Fibroblast of mammary gland (primary cell): ENCODE measurements around the gene POLR1C.
"Not testable (repeated sequence)": the region's sequence is repeated elsewhere in the genome, so short reads cannot be mapped to it uniquely, and the experiment has no call there.

Source experiments
- DNase-seq: peaks from one replicate; pipeline ENCODE4 v3.0.0-alpha.2; 2010; ENCODE audit warnings: low read depth
- H3K4me3 ChIP-seq: 2 replicates; pipeline ENCODE4 v1.5.1; 2011; ENCODE audit warnings: low read depth, mild to moderate bottlenecking, low read length, moderate library complexity; ENCODE audit not compliant: control insufficient read depth
- TF ChIP-seq, protein P1 (sequence below): conservative IDR thresholded peaks from 2 replicates; pipeline ENCODE4 v1.5.1; 2011; ENCODE audit warnings: low read depth, low read length, inconsistent platforms; ENCODE audit not compliant: control insufficient read depth, insufficient read depth

The POLR1C gene

GRCh38 chr6:43497129-43497396, 19.8 kb upstream of the POLR1C start:
- TF ChIP-seq, protein P1, sequence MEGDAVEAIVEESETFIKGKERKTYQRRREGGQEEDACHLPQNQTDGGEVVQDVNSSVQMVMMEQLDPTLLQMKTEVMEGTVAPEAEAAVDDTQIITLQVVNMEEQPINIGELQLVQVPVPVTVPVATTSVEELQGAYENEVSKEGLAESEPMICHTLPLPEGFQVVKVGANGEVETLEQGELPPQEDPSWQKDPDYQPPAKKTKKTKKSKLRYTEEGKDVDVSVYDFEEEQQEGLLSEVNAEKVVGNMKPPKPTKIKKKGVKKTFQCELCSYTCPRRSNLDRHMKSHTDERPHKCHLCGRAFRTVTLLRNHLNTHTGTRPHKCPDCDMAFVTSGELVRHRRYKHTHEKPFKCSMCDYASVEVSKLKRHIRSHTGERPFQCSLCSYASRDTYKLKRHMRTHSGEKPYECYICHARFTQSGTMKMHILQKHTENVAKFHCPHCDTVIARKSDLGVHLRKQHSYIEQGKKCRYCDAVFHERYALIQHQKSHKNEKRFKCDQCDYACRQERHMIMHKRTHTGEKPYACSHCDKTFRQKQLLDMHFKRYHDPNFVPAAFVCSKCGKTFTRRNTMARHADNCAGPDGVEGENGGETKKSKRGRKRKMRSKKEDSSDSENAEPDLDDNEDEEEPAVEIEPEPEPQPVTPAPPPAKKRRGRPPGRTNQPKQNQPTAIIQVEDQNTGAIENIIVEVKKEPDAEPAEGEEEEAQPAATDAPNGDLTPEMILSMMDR: no peak
- no peak overlapping the region for H3K4me3 ChIP-seq
- no peak for DNase-seq

DNA sequence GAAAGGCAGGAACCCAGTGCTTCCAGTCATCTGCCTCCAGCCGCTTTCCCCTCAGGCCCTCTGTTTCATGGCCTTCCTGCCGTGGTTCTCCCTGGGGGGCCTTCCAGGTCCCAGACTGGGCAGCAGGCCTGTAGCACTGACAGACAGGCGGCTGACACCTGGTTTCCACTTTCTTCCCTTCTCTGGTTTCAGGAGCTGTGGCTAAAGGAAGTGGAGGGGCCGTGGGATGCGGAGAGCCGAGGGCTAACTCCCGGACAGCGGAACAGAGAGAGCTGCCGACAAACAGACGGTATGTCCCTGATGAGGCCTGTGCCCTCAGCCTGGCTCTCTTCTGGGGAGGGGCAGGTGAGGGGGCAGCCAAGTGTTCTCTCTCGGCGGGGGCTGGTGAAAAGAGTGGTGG, 19.2 kb upstream of the POLR1C start:
- TF ChIP-seq, protein P1: no peak
- no peak for DNase-seq
- H3K4me3 ChIP-seq: no peak overlapping the region

DNA sequence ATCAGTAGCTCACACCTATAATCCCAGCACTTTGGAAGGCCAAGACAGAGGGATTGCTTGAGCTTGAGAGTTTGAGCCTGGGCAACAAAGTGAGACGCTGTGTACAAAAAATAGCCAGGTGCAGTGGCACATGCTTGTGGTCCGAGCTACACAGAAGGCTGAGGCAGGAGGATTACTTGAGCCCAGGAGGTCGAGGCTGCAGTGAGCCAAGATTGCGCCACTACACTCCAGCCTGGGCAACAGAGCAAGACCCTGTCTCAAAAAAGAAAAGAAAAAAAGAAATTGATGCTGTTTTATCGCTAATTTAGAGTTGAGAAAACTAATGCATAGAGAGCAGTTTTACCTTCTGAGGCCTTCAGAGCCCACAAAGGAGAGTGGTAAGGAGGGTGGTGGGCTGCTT, 18.6 kb upstream of the POLR1C start:
- not testable (repeated sequence) for H3K4me3 ChIP-seq, DNase-seq

DNA sequence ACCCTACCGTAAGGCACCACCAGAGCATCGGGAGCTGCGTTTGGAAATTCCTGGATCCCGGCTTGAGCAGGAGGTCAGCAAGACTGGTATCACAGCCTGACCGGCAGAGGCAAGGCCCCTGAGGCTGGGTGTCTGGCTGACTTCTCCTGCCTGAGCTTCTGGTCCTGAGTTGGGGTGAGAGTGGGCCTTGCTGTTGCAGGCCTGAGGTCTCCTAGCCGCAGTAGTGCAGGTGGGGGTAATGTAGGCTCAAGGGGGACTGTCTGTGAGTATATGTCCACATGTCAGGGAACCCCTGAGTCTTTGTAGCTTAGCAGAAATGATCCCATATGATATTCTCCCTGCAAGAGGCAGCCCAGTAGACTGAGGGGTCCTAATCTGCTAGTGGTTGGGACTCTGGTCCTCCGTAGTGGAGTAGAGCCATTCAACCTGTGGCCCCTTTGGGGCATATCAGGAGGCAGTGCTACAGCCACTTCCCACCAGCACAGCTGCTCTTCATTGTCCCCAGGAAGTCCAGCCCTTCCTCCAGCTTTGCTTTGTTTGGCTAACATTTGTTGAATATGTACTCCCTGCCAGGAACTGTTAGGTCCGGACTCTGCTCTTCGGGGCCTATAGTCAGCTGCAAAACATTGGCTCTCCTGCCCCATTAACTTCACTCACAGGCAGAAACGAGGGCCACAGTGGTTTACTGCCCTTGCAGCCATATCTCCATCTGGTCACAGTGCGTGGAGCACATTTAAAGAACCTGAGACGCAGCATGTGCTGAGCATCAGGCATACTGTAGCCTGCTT, 17.7 kb upstream of the POLR1C start:
- no peak for DNase-seq
- H3K4me3 ChIP-seq: no peak overlapping the region
- TF ChIP-seq, protein P1: no peak

DNA sequence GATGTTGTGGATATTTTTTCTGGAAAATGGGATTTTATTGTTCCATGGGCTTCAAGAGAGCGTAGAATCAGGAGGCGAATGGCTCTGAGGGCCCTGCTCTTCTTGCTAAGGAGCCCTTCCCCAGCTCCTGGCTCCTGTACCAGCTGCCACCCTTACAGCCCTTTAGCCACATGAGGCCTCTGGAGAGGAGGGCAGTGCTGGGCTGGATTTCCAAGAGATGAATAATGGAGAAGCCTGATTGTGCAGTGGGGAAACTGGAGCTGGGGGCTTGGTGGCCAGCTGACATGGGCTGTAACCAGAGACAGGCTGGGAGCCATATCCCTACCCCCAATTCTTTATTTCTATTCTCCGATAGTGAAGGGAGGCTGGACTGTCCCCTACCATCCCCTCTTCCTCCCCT, 16.0 kb upstream of the POLR1C start:
- no peak for DNase-seq
- TF ChIP-seq, protein P1: no peak
- H3K4me3 ChIP-seq: no peak overlapping the region

DNA sequence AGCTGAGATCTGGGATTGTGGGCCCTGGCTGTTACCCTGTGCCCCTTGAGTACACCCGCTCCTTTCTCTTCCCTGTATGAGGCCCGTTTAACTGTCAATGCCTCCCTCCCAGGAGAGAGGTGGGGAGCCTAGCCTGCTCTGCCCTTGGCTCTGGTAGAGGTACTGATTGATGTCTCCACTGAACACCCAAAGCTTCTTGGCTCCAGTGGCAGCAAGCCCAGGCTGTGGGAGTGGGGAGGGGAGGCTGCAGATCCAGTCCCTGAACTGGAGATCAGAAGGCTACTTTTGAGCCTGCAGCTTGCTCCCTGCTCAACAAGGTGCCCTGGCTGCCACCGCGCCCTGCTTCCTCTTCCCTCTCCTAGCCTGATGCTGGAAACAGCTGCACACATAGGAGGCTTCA, 14.2 kb upstream of the POLR1C start:
- TF ChIP-seq, protein P1: no peak
- H3K4me3 ChIP-seq: no peak overlapping the region
- DNase-seq: no peak

DNA sequence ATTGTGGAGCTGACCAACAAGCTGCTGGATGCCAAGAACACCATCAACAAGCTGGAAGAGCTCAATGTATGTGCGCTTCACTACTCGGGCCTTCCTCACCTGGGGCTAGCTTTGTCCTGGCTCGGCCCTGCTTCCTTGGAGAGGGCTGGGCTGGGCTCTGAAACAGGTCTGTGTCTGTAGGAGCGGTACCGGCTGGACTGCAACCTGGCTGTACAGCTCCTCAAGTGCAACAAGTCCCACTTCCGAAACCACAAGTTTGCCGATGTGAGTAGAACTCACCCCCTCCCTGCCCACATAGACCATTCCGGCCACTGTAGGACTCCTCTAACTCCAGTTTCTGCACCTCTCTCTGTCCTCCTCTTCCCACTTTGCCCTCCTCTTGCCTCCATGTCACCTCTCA, 13.4 kb upstream of the POLR1C start:
- DNase-seq: no peak
- H3K4me3 ChIP-seq: no peak overlapping the region
- TF ChIP-seq, protein P1: no peak
